ENCODE measurements around the gene USH2A. TPM values are rescaled to one million over a fixed set of nuclear protein-coding genes. Genes with fewer than 3 reads are reported as not detected.

Gene USH2A
- polyA plus RNA-seq, 2 of the 4 experiments (the other 2 are of a cell fraction), result not detected

DNA sequence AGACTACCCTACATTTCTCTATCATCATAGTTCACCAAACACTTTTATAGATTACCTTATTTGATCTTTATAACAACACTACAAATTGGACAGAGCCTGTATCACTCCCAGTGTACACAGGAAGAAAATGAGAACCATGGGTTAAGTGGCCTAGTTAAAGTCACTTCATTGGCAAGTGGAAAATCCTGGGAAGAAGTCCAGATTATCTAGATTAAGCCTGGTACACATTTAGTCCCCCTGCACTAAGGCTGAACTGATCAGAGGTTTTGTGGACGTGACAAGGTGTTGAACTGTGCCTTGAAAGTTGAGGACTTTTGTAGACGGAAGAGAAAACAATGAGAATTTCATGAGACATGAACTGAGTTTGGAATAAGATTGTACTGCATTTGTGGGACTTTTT is 7.5 kb upstream of the USH2A start:
- no peak overlapping the region for H3K27ac ChIP-seq
- no peaks in the 10 kb centered on the region for H3K9me3 ChIP-seq
- ATAC-seq, result no peak
- no peak for DNase-seq (ENCODE audit: low read depth in 1 of 2, low spot score in 1 of 2)
- FAIRE-seq, result no peak
- no peaks in the 10 kb centered on the region for H3K4me1 ChIP-seq
- CTCF ChIA-PET, result interaction anchor here (0.6 kb wide), 2 partner anchors 18 to 106 kb away, joined by 3 to 4 read pairs; no protein-coding TSS in a partner anchor
- no peak overlapping the region for H3K4me2 ChIP-seq
- TF ChIP-seq NFE2L2 (conservative IDR thresholded peaks at IDR 0.05; ENCODE audit: low read length) (no peak), GATA3 (IDR thresholded peaks at IDR 0.05; ENCODE audit: borderline replicate concordance) (no peak), BHLHE40 (IDR thresholded peaks at IDR 0.05; ENCODE audit: low read depth, low read length) (no peak), SREBF2 (IDR thresholded peaks at IDR 0.05) (no peak), JUN (IDR thresholded peaks at IDR 0.05) (no peak)
- POLR2A ChIA-PET, result no interaction called here
- 21% methylated on average over 2 of the region's 2 CpGs for WGBS (ENCODE audit: missing lambda C conversion rate)
- no peak overlapping the region for H3K4me3 ChIP-seq

DNA sequence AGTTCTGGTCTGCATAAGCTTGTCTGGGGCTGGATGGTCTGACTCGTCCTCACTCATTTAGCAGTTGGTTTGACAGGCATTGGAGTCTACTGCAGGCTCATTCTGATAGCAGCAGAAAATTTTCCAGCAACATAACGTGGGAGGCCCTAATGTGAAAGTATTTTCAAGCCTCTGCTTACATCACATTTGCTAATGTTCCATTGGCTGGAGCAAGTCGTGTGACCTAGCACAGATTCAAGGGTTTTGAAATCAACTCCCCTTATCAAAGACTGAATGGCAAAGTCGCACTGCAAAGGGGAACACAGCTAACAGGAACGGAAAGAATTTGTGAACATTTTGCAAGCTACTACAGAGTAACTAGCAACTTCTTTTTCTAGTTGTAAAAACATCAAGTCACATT is 2.3 kb upstream of the USH2A start:
- CTCF ChIA-PET, result no interaction called here
- POLR2A ChIA-PET, result no interaction called here
- Histone ChIP-seq H3K4me3 (no peak overlapping the region), H3K27ac (no peak overlapping the region), H3K4me2 (no peak overlapping the region), H3K4me1 (no peaks in the 10 kb centered on the region), H3K9me3 (no peaks in the 10 kb centered on the region)
- 18% methylated on average over 5 of the region's 5 CpGs for WGBS (ENCODE audit: missing lambda C conversion rate)
- no peak for ATAC-seq
- no peak for DNase-seq (ENCODE audit: low read depth in 1 of 2, low spot score in 1 of 2)
- FAIRE-seq, result no peak
- TF ChIP-seq FOSL2 (IDR thresholded peaks at IDR 0.05) (no peak), FOSL2 (CRISPR knock-in tag; IDR thresholded peaks at IDR 0.05) (no peak), CEBPB (IDR thresholded peaks at IDR 0.05) (no peak), RNF2 (IDR thresholded peaks at IDR 0.05; ENCODE audit: borderline replicate concordance, low read depth) (no peak), HOXB5 (CRISPR knock-in tag; IDR thresholded peaks at IDR 0.05) (no peak), RAD21 (conservative IDR thresholded peaks at IDR 0.05 in 1 of 2, IDR thresholded peaks at IDR 0.05 in 1 of 2) (no peak), ESRRA (IDR thresholded peaks at IDR 0.05; ENCODE audit: borderline replicate concordance, low read length) (no peak), EP300 (IDR thresholded peaks at IDR 0.05) (no peak), HOXB13 (CRISPR knock-in tag; IDR thresholded peaks at IDR 0.05; ENCODE audit: low read depth) (no peak)
- TF ChIP-seq, protein P1, sequence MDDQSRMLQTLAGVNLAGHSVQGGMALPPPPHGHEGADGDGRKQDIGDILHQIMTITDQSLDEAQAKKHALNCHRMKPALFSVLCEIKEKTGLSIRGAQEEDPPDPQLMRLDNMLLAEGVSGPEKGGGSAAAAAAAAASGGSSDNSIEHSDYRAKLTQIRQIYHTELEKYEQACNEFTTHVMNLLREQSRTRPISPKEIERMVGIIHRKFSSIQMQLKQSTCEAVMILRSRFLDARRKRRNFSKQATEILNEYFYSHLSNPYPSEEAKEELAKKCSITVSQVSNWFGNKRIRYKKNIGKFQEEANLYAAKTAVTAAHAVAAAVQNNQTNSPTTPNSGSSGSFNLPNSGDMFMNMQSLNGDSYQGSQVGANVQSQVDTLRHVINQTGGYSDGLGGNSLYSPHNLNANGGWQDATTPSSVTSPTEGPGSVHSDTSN (IDR thresholded peaks at IDR 0.05), result no peak
- TF ChIP-seq, protein P2, sequence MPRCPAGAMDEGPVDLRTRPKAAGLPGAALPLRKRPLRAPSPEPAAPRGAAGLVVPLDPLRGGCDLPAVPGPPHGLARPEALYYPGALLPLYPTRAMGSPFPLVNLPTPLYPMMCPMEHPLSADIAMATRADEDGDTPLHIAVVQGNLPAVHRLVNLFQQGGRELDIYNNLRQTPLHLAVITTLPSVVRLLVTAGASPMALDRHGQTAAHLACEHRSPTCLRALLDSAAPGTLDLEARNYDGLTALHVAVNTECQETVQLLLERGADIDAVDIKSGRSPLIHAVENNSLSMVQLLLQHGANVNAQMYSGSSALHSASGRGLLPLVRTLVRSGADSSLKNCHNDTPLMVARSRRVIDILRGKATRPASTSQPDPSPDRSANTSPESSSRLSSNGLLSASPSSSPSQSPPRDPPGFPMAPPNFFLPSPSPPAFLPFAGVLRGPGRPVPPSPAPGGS (IDR thresholded peaks at IDR 0.05), result no peak

DNA sequence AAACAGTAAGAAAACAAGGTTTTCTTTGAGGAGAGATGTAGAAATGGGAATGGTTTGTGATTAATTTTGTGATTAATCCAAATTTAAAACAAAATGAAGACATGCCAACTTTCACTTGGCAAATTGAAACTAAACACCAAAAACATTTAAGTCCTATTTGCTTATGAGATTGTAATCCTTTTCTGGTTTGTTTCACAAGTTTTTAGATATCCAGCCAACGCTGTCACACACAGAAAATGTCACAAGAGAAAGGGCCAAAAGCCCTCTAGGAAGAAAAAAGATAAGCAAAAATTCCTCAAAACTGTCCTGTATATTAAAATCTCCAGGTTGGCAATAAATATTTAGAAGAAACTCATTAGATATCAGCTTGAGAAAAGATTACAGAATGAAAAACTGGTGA is 2.5 kb downstream of the USH2A start:
- Histone ChIP-seq H3K9me3 (no peaks in the 10 kb centered on the region), H3K4me1 (no peaks in the 10 kb centered on the region), H3K4me3 (no peak overlapping the region), H3K4me2 (no peak overlapping the region), H3K27ac (no peak overlapping the region)
- ChIA-PET POLR2A (no interaction called here), CTCF (no interaction called here)
- ATAC-seq, result no peak
- TF ChIP-seq SMC3 (IDR thresholded peaks at IDR 0.05), result no peak
- no peak for TF ChIP-seq CHD2 (IDR thresholded peaks at IDR 0.05; ENCODE audit: low read length, partially characterized antibody)
- no peak for TF ChIP-seq GATA3 (IDR thresholded peaks at IDR 0.05; ENCODE audit: borderline replicate concordance)
- TF ChIP-seq, protein P3, sequence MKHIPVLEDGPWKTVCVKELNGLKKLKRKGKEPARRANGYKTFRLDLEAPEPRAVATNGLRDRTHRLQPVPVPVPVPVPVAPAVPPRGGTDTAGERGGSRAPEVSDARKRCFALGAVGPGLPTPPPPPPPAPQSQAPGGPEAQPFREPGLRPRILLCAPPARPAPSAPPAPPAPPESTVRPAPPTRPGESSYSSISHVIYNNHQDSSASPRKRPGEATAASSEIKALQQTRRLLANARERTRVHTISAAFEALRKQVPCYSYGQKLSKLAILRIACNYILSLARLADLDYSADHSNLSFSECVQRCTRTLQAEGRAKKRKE (CRISPR knock-in tag; IDR thresholded peaks at IDR 0.05; ENCODE audit: low read depth), result no peak
- TF ChIP-seq RNF2 (IDR thresholded peaks at IDR 0.05; ENCODE audit: borderline replicate concordance, low read depth), result no peak
- no peak for TF ChIP-seq KDM1A (IDR thresholded peaks at IDR 0.05; ENCODE audit: low read depth)
- no peak for TF ChIP-seq FOSL2 (IDR thresholded peaks at IDR 0.05)
- TF ChIP-seq FOSL2 (CRISPR knock-in tag; IDR thresholded peaks at IDR 0.05), result no peak
- TF ChIP-seq, protein P4, sequence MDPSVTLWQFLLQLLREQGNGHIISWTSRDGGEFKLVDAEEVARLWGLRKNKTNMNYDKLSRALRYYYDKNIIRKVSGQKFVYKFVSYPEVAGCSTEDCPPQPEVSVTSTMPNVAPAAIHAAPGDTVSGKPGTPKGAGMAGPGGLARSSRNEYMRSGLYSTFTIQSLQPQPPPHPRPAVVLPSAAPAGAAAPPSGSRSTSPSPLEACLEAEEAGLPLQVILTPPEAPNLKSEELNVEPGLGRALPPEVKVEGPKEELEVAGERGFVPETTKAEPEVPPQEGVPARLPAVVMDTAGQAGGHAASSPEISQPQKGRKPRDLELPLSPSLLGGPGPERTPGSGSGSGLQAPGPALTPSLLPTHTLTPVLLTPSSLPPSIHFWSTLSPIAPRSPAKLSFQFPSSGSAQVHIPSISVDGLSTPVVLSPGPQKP (IDR thresholded peaks at IDR 0.05; ENCODE audit: low read depth, low read length), result no peak
- TF ChIP-seq NPAS2 (CRISPR knock-in tag; IDR thresholded peaks at IDR 0.05; ENCODE audit: borderline replicate concordance), result no peak
- no peak for TF ChIP-seq ZC3H11A (IDR thresholded peaks at IDR 0.05)
- TF ChIP-seq MAZ (IDR thresholded peaks at IDR 0.05; ENCODE audit: borderline replicate concordance, low read depth, low read length), result no peak
- no peak for TF ChIP-seq POLR2A (IDR thresholded peaks at IDR 0.05; ENCODE audit: low read length)
- no peak for TF ChIP-seq ZNF302 (CRISPR knock-in tag; IDR thresholded peaks at IDR 0.05)
- no peak for TF ChIP-seq HEYL (CRISPR knock-in tag; IDR thresholded peaks at IDR 0.05)
- DNase-seq (ENCODE audit: low read depth in 1 of 2, low spot score in 1 of 2), result no peak
- WGBS (ENCODE audit: missing lambda C conversion rate), result 0% methylated on average over 1 of the region's 1 CpG
- FAIRE-seq, result no peak
